Stimulated activated CD8-positive, alpha-beta memory T cell treated with anti-CD3 and anti-CD28 coated beads, Interleukin-4, amount 100 ng/mL, for 4 hours (primary cell): Measurements from ENCODE around the gene AMD1.
"Not testable (repeated sequence)": the region's sequence is repeated elsewhere in the genome, so short reads cannot be mapped to it uniquely, and the experiment has no call there.

Experiments used
- DNase-seq, 2 donors: peaks; one replicate each; pipeline ENCODE4 v3.0.0-alpha.2; 2020; ENCODE audit warnings: low read depth in 2 of 2, low spot score in 1 of 2

The AMD1 gene

DNA sequence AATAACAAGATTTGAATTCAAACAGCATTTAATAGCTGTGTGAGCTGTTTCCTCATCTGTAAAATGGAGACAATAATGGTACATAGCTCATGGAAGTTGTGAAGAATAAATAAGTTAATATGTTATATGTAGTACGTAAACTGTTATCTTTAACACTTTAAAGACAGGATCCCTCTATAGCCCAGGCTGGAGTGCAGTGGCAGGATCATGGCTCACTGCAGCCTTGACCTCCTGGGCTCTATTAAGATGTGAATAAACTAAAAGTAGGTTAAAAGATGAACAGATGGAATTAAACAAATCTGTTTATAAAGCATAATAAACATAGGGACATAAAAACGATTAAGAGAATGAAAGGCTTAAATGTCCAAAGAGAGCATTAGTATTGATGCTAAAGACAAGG, 3.0 kb downstream of the AMD1 start:
- no peak for DNase-seq

DNA sequence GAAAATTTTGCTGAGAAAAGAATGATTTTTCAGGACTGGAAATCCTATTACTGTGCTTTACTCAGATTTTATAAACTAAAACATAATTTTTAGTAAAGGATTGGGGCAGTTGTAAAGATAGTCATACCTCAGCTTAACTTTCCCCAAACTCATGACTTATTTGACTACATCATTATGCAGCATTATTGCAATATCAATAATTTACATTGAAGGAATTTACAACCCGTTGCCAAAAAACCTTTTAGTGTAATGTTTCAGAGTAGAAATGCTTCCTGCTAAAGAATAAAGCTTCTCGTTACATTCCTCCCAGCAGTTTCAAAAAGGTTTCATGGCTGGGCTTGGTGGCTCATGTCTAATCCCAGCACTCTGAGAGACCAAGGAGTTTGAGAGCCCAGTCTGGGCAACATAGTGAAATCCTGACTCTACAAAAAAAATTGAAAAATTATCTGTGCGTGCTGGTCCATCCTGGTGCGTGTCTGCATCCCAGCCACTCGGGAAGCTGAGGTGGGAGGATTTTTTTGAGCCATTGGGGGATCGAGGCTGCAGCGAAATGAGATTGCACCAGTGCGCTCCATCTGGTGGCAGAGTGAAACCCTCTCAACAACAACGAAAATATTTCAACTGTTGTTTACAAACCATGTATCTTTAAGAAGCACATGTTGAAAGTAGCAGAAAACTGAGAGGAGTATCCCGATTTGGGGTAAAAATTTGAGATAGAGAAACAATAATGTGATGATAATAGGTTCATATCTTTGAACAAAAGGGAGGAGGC, 4.4 kb downstream of the AMD1 start:
- DNase-seq: no peak

DNA sequence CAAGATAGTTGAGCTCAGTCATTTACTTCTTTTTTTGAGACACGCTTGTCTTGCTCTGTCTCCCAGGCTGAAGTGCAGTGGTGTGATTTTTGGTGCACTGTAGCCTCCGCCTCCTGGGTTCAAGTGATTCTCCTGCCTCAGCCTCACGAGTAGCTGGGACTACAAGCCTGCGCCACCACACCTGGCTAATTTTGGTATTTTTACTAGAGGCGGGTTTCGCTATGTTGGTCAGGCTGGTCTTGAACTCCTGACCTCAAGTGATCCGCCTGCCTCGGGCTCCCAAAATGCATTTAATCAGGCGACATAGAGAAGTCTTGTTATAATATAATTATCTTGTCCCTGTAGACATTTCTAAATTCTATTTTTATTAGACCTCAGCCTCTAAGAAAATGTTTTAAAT, 6.1 kb downstream of the AMD1 start:
- DNase-seq: no peak

DNA sequence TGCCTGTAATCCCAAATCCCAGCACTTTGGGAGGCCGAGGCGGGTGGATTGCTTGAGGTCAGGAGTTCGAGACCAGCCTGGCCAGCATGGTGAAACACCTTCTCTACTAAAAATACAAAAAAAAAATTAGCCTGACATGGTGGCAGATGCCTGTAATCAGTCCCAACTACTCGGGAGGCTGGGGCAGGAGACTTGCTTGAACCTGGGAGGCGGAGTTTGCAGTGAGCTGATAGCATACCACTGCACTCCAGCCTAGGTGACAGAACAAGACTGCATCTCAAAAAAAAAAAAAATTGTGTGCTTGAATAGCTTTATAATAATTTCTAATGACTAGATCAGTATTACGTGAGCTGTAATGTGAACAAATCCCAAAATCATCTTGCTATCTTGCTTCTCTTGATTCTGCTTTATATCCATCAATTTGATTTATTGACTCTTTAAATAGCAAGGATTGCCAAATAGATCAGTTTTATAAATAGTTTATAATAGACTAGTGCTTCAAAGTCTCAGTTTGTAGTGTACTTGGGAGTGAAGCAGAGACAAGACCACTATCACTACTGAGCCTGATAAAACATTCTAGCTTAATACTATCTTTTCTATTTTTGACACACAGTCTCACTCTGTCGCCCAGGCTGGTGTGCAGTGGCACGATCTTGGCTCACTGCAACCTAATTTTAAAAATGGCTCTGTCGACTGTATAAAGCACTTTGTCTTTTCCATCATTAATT, 7.1 kb downstream of the AMD1 start:
- no peak for DNase-seq

DNA sequence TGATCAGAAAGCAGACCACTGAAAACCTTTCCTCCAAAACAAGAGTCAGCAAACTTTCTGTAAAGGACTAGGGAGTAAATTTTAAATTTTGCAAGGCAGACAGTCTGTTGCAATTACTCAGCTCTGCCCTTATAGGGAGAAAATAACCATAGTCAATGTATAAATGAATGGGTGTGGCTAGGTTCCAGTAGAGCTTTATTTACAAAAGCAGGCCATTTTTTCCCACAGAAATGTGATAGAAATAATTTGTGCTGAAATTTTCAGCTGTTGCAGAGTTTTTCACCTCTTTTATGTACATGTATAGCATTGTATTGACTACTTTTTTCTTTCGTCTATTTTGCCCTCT, 7.7 kb downstream of the AMD1 start:
- DNase-seq: no peak

DNA sequence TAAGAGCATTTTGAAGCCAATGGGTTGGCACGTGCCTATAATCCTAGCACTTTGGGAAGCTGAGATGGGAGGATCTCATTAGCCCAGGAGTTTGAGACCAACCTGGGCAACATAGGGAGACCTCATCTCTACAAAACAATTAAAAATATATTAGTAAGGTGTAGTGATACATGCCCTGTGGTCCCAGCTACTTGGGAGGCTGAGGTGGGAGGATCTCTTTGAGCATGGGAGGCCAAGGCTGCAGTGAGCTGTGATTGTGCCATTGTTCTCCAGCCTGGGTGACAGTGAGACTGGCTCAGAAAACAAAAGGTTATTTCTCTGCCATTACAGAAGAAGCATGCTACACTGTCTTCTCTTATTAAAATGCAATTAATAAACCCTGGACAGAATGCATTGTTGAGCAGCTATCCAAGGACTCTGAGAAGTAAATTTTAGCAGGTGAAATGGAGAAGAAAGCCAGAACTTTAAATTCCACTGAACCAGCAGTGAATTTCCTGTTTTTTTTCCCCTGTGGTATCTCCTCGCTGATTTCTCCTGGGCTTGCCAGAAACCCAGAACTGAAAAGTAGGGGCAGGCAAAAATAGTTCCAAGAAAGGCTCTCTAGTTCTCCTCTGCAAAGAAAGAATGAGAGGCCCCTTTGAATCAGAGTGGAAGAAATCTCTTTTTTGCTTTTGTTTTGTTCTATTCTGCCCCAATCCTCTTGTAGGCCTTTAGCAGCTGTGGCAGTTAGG, 8.4 kb downstream of the AMD1 start:
- DNase-seq: no peak

DNA sequence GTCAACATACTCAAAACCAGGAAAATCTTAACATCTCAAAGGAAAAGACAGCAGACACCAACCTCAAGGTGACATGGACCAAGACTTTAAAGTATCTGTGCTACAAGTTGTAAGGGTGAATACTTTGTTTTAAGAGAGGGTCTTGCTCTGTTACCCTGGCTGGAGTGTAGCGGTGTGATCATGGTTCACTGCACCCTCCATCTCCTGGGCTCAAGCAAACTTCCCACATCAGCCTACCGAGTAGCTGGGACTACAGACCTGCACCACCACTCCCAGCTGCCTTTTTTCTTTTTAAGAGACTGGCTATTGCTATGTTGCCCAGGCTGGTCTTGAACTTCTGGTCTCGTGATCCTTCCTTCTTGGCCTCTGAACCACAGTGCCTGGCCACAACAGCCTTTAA, 9.7 kb downstream of the AMD1 start:
- no peak for DNase-seq

DNA sequence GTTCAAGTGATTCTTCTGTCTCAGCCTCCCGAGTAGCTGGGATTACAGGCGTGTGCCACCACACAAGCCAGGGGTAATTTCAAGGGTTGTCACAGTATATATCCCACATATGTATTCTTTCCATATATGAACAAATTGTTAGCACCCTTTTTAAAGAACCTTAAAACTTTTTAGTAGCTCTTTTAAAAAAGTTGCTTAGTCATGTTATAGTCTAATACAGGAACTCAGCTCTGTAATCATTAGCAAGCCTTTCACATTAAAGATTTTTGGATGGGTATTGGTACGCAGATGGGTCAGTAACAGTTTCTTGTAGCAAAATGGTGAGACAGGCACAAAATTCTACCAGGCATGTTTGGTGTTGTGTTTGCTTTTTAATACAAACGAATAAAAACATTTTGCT, 10.9 kb downstream of the AMD1 start:
- no peak for DNase-seq

DNA sequence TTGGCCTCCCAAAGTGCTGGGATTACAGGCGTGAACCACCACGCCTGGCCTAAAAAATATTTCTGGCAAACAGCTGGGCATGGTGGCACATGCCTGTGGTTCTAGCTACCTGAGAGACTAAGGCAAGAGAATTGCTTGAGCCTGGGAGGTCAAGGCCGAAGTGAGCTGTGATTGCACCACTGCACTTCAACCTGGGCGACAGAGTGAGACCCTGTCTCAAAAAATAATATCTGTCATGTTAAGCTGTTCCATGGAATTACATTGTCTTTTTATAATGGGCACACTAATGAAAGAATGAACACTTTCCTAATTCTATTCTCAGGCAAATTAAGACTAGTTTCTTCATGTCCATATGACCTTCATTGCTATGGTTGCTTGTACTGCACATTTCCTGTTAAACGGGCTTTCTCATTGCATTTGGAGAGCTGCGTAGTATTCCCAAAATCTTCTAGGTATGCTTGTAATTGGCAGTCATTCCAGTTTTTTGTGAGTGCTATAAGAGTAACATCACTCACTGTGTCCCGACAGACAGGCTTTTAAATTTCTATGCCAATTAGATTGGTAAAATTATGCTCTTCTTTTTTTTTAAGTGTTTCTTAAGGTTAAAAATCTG, 12.1 kb downstream of the AMD1 start:
- DNase-seq: no peak

DNA sequence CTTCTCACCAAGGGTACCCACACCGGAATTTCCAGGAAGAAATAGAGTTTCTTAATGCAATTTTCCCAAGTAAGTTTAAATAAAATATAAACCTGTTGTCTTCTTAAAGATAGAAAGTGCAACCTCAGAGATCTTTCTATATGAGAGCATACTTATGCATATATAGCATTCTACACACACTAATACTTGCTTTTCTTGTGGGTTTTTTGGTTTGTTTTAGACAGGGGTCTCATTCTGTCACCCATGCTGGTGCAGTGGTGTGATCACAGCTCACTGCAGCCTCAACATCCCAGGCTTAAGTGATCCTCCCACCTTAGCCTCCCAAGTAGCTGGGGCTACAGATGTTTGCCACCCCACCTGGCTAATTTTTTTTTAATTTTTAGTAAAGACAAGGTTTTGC, 15.7 kb downstream of the AMD1 start:
- DNase-seq: no peak

DNA sequence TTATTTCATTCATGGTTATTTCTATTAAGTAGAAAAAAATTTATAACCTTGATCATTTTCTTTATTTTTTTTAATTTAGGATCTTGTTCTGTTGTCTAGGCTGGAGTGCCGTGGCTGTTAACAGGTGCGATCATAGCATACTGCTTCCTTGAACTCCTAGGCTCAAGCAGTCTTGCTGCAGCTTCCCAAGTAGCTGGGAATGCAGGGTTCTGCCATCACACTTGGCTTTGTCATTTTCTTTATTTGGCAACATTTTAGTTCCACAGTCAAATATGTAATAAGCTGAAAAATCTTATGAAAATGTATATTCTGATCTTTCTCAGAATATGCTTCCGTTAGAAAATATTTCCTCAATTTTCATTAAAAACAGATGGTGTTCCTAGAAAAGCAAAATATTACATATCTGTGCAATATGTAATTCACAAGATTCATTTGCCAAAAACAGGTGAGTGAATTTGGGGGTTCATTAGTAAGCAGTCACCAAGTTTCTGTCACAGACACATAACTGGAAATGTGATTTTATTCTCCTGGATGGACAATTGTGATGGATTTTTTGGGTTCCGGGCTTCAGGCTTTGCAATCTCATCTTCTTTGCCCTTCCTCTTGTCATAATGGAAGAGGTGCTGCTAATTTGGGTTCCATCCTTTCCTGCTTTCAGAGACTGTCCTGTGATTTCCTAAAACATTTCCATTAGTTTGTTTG, 21.5 kb downstream of the AMD1 start:
- no peak for DNase-seq

DNA sequence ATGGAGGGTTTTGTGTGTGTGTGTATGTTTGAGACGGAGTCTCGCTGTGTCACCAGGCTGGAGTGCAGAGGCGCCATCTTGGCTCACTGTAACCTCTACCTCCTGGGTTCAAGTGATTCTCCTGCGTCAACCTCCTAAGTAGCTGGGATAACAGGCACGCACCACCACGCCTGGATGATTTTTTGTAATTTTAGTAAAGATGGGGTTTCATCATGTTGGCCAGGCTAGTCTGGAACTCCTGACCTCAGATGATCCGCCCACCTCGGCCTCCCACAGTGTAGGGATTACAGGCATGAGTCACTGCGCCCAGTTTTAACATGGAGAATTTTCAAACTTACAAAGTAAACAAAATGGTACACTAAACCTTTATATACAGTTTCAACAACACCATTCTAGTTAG, 22.8 kb downstream of the AMD1 start:
- DNase-seq: no peak

DNA sequence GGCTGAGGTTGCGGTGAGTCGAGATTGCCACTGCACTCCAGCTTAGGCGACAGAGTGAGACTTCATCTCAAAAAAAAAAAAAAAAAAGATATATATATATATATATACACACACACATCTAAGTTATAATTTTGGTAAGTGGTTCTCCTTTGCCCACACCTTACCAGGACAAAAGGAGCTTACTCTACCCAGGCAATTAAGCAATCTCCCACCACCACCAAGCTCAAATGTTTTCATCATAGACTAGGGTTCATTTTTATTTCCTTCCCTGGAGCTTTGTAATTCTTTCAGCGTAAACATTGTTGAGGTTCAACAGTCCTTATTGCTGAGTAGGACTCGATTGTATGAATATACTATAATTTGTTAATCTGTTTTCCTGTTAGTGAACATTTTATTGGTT, 23.5 kb downstream of the AMD1 start:
- no peak for DNase-seq

DNA sequence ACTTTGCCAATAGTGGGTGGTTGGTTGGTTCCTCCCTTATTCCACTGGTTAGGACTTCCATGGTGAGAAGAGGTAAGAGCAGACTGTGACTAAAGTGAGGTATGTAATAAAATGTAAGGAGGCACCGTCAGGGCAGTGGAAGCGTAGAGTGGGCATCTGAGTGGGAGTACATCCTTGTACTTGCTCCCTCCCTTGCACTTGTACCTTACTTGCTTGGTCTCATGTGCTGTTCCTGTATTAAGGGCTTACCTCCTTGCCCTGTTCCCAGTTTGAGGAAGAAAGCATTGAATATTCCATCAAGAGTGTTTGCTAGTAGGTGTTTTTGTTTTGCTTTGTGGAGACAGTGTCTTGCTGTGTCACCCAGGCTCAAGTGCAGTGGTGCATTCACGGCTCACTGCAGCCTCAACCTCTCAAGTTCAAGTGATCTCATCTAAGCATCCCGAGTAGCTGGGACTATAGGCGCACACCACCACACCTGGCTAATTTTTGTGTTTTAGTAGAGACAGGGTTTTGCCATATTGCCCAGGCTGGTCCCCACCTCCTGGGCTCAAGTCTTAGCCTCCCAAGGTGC, 25.5 kb downstream of the AMD1 start:
- no peak for DNase-seq

DNA sequence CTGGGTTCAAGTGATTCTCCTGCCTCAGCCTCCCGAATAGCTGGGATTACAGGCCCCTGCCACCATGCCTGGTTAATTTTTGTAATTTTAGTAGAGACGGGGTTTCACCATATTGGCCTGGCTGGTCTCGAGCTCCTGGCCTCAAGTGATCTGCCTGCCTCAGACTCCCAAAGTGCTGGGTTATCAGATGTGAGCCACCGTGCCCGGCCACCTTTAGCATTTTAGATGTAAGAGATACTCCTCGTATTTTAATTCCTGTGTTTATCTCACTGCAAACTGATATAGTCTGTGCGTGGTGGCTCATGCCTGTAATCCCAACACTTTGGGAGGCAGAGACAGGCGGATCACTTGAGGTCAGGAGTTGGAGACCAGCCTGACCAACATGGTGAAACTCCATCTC, 27.0 kb downstream of the AMD1 start:
- not testable (repeated sequence) for DNase-seq

DNA sequence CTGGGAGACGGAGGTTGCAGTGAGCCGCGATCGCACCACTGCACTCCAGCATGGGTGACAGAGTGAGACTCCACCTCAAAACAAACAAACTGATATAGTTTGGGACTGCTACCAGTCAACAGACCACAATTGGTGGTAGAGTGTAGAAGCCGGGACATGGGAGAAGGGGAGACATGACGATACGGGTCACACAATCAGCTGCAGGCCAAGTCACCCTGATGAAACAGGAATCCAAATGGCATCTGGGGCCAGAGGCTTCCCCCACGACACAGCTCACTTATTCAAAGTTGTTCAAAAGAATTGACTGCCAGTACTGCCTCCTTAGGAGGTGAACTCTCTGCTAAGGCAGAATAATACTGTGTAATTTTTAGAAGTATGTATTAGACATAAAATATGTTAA, 27.5 kb downstream of the AMD1 start:
- no peak for DNase-seq

DNA sequence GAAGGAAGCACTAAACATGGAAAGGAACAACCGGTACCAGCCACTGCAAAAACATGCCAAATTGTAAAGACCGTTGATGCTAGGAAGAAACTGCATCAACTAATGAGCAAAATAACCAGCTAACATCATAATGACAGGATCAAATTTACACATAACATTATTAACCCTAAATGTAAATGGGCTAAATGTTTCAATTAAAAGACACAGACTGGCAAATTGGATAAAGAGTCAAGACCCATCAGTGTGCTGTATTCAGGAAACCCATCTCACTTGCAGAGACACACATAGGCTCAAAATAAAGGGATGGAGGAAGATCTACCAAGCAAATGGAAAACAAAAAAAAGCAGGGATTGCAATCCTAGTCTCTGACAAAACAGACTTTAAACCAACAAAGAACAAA, 31.7 kb downstream of the AMD1 start:
- not testable (repeated sequence) for DNase-seq

DNA sequence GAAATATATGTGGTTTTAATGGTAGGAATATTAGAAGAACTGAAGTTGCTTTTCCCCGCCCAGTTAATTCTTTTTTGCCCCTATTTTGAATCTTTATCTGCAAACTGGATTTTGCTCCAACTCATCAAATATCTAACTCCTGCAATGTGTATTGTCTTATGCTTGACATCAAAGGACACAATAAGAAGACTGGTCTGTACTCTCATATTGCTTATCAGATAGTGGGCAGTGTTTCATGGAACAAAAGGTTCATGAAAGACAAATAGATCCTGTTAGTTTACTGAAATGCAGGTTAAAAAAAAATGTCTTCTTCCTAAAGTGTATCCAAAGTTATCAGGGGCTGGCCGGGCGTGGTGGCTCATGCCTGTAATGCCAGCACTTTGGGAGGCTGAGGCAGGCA, 56.2 kb downstream of the AMD1 start:
- DNase-seq: no peak

DNA sequence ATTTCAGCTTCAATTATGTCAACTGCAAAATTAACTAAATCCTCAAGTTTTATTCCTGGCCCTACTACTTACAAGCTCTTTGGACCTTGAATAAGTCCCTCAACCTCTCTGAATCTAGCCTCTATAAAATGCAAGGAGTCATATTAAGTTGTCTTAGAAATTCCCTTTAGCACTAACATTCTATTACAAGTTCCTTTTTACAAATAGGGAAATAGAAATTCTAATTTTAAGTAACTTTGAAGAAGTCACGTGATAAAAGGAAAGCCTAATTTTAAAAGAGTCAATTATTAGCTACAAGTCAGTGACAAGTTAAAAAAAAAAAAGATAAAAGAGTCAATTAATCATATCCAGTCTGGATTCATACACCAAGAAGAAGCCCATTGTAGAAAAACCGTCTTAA, 59.3 kb downstream of the AMD1 start:
- no peak for DNase-seq

DNA sequence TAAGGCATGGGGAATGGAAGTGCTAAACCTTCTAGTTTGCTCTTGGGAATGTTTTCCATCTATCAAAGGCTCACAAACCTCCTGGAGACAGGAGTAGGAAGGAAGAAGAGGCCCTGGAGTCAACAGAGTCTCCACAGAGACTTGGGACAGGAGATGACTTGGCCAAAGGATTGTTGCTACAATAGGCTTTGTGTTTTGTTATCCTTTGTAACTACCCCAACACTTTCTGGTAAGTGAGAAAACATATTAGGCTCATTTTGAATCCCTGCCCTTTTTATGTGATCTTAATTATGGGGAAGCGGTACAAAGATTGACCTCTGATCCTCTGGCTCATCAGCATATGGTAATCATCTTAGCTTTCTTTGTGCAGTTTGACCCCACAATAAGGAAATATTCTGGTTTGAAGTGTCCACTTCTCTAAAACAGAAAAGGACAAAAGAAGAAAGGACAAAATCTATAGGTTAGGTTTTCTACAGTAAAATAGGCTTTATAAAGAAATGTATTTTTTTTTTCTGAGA, 59.9 kb downstream of the AMD1 start:
- no peak for DNase-seq

DNA sequence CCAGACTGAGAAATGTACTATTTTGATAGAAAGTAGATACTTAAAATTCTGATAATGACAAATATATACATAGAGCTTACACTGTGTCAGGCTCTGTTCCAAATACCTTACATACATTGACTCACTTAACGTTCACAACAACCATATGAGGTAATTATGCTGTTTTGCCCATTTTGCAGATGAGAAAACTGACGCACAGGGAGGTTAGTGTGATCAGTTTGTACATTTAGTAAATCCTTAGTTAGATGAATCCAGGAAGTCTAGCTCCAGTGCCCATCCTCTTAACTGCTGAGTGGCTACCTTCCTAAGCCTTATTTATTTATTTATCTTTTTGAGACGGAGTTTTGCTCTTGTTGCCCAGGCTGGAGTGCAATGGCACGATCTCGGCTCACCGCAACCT, 60.6 kb downstream of the AMD1 start:
- no peak for DNase-seq
